Inferior parietal cortex (tissue), 1 donor: ENCODE data around the gene TMTC1.
"Not testable (repeated sequence)": the region's sequence is repeated elsewhere in the genome, so short reads cannot be mapped to it uniquely, and the experiment has no call there.

Experiments
- DNase-seq: peaks from one replicate; pipeline ENCODE4 v3.0.0-alpha.2; 2016; ENCODE audit errors: extremely low spot score

Gene TMTC1

DNA sequence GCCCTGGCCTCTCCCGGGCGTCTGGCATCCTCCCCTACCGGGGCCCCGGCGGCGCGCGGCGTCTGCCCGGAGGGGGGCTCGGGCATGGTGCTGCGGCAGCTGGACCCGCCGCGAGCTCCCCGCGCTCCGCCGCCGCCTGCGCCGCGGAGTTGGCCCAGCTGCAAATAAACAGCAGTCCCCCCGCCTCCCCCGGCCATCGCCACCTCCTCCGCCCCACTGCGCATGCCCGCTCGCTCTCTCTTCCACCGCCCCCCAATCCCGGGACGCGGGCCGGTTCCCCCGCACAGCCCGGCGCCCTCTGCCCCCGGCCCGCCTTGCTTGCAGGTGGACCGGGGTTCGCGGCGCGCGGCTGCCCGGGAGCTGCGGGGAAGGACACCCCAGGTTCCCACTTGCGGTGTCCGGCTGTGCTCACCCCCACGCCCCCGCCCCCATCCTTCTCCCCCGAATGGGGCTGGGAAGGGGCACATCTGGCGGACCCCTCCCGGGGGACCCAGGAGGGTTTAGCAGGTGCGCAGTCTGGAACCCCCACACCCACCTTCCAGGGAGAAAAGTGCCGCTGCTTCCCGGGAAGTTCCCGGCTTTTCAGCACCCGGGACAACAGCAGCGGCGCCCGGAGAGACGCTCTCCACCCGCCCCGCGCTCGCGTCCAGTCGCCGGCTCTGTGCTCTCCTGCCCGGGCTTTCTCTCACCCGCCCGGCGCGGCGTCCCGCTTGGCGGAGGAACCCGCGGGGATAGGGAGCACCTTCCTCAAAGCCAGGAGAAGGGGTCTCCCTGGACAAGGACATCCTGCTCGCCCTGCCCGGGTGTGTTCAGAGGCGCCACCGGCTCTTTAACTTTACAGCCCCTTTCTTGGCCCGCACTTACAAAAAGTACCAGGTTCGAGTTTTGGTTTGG is at the start of gene TMTC1:
TSS of gene TMTC1 (minus strand) at position 170 of the 894 bp plus-strand sequence. CDS start 191 bp downstream, outside the sequence.
- DNase-seq, result peak; percentile 34

DNA sequence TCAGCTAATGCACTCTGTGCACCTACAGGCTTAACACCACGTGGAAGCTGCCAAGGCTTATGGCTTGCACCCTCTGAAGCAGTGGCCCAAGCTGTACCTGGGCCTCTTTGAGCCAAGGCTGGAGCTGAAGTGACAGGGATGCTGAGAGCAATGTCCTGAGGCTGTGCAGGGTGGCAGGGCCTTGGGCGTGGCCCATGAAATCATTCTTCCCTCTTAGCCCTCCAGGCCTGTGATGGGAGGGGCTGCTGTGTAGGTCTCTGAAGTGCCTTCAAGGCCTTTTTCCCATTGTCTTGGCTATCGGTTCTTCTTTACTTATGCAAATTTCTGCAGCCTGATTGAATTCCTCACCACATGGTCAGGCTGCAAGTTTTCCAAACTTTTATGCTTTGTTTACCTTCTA is 47.4 kb upstream of the TMTC1 start:
- no peak for DNase-seq

DNA sequence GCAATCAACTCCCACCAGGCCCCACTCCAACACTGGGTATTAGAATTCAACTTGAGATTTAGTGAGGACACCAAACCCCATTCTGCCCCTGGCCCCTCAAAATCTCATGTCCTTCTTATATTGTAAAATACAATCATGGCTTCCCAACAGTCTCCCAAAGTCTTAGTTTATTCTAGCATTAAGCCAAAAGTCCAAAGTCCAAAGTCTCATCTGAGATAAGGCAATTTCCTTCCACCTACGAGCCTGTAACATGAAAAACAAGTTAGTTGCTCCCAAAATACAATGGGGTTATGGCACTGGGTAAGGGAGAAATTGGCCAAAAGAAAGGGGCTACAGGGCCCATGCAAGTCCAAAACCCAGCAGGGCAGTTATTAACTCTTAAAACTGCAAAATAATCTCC is 46.6 kb upstream of the TMTC1 start:
- DNase-seq, result no peak

DNA sequence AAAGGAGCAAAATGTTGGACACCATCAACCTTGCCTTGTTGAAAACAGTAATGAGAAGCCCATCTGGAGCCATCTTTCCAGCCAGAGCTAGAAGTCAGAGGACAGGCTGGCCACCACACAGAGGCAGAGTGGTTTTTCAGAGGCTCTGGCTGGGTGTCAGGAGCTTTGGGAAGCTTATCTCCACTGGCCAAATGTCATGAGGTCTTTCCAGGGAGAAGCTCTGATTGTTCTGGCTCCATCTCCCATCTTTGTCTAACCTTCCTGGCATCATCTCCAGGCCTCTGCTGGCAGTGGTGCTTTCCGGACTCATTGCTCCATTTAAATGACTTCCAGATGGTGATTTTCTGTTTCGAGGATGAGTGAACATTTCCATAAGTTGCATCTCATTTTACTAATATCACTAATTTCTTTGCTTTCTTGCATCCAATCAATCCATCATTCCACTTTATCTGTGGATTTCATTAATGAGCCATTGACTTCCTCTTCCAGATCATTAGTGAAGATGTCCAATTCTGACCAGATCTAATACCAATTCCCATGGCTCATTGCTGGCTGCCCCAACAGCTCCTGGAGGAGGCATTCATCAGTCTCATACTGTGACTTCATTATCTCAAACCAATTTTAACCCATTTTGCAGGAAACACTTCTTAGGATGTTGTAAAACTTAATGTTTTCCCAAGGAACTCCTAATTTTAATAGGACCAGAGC is 35.3 kb upstream of the TMTC1 start:
- no peak for DNase-seq

DNA sequence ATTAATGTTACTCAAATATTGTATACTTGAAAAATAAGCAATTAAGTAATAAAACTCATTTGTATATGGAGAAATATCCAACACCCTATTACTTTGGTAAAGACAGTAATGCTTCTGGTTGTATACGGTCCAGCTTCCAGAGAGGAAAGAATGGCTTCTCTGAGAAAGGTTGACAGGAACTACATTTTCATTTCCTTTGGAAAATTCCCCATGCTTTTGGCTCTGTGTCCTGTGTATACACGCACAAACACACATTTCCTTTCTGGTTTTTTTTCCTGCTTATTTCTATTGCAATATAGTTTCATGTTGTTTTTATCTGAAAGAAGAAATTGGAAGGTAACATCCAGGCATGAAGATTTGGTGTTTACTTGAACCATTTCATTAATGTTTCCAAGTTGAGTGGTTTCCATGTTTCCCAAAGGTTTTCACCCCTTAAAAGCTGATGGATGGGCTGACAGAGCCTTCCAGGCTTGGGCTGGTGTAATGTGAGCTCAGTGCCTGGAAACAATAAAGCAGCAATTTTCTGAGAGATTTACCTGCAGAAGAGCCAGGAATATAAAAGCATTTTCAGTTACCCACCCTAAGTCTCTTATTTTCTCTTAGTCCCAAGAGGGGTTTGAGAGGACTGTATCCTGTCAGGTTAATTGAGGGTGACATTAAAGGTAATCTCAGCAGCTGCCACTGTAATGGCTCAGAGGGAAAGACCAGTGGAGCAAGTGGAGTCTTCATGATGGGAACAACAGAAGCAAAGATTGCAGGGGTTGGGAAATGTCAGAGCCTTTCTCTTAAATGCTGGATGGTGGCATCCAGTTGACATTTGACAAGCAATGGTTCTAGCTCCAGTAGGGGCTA is 33.4 kb upstream of the TMTC1 start:
- DNase-seq, result no peak

DNA sequence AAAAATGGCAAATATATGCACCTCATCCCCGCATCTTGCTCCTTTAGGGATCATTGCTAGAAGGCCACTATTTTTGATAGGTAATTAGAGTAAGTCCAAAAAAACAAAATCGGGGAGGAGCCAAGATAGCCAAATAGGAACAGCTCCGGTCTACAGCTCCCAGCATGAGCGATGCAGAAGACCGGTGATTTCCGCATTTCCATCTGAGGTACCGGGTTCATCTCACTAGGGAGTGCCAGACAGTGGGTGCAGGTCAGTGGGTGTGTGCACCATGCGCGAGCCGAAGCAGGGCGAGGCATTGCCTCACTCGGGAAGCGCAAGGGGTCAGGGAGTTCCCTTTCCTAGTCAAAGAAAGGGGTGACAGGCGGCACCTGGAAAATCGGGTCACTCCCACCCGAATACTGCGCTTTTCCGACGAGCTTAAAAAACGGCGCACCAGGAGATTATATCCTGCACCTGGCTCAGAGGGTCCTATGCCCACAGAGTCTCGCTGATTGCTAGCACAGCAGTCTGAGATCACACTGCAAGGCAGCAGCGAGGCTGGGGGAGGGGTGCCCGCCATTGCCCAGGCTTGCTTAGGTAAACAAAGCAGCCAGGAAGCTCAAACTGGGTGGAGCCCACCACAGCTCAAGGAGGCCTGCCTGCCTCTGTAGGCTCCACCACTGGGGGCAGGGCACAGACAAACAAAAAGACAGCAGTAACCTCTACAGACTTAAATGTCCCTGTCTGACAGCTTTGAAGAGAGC is 26.0 kb upstream of the TMTC1 start:
- not testable (repeated sequence) for DNase-seq

DNA sequence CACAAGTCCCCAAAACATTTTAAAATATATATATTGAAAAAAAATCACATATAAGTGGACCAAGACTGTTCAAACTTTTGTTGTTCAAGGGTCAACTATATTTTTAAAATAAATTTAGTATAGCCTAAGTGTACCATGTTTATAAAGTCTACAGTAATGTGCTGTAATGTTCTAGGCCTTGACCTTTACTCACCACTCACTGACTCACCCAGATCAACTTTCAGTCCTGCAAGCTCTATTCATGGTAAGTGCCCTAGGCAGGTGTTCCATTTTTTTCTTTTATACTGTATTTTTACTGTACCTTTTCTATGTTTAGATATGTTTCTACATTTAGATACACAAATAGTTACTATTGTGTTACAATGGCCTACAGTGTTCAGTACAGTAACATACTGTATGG is 23.4 kb upstream of the TMTC1 start:
- no peak for DNase-seq

DNA sequence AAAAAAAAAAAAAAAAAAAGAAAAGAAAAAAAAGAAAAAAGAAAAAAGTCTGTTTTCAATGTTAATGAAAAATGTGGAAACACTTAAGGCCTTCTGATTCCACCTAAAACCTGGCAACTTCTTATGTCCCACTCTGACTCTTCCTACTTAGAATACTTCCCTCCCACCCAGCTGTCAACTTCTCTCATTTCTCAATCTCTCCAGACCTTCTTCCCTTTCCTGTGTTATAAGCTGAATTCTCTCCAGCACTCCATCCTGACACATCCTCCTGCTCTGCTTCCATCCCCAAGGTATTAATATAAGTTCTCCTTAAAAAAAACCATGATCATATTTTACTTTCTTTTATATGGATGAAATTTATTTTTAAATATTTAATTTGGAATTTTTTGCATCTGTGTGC is 20.3 kb upstream of the TMTC1 start:
- DNase-seq, result no peak

DNA sequence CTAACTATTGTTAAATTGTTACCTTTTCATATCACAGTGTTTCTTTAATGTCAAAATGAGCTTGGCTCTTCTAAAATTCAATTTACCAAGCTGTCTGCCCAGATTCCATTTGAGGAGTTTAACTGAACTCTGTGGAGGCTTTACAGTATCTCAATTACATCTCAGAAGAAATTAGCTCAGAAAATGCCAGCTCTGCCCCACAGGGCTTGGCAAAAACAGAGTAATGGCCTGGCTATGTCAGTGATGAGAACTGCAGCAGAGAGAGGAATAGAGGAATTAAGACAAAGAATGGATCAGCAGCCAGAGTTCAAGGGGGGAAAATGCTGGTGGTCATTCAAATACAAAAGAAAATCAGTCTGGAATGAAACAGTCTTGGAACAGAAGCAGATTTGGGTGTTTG is 15.8 kb upstream of the TMTC1 start:
- no peak for DNase-seq

DNA sequence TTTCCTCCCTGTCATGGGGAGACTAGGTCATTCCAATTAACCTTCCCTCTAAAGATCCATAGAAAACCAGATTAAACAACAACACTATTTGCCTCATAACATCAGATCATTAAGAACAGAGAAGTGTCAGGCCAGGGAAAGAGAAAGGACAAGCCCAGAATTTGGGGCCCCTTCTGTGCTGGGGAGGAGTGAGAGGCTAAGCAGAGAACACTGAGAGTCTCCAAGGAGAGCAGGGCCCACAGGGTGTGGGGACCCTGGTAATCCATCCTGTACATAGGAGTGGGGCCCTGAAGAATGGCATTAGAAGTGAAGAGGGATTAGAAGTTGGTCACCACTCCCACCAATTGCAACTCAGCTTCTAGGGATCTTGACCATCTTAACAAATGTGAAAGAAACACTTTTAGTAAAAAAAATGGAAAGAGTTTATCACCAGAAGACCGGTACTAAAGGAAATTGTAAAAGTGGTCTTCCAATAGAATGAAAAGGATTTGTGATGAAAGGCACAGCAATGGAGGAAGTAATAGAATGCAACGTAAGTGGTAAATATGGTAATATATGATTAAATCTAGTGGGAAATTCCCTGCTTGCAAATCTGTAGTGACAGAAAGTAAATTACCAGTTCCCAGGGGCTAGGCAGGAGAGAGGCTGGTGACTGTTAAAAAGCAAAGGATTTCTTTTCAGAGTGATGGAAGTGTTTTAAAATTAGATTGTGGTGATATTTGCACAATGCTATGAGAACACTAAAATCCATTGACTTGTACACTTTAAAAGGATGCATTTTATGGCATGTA is 14.0 kb upstream of the TMTC1 start:
- DNase-seq, result no peak

DNA sequence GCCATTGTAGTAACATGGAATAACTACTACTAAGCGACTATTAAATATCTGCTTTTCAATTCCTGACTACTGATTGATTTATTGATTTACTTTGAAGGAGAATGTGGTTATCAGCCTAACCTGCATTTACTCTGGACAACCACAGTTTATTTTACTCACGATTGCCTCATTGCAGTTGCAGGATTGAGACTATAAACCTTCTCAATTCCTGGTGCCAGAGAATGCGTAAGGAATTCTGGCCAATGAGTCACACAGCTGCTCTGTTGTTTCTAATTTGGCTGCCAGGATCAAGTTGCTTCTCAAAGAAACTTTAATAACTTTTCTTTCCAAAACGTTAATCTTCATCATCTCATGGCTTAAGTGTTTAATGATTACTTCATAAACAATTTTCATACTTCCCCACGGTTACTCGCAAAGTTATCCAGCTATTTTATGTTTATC is 13.1 kb upstream of the TMTC1 start:
- DNase-seq, result no peak

DNA sequence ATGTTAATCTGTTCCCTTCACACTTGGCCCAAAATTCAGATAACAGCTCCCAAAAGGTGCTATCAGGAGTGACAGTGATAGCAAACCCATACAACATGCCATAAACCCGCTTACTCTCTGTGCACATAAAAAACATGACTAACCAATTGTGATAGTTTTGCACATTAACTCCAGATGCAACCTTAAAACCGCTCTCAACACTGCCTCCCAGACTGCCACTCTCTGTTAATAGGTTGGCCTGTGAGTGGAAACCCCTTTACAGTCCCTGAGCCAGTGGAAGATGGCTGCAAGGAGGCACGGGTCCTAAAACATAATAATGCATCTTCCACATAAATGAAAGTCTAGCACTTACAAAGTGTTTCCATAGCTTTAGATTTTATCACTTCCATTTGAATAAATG is 12.0 kb upstream of the TMTC1 start:
- no peak for DNase-seq

DNA sequence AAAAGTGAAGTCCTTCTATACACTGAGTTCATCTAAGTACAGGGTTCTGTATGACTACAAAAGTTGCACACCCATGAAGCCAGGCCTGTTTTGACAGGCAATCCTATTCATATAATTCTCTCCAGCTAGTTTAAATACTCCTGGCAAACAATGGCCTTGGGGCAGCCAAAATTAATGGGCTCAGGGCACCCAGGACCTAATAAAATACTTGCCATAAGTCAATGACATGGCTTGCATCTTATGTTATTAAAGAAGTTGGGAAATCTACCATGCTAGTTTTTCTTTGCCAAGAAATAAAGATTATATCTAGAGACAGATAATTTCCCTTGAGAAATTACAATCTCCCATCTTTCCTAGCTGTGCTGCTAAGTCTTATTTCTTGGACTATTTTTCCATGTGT is 11.1 kb upstream of the TMTC1 start:
- no peak for DNase-seq

DNA sequence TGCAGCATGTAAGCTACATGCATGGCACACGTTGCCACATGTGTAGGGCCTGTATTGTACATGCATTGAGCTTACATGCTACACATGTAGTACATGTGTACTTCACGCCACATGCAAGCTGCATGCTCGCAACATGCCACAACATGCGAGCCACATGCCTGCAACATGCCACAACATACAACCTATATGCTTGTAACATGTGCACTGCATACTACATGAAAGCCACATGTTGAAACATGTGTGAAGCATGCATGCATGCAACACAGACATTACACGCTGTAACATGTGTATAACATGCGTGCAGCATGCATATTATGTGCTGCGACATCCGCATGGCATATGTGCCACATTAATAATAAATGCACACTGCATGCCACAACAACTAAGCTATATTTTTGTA is 9.1 kb upstream of the TMTC1 start:
- DNase-seq, result no peak

DNA sequence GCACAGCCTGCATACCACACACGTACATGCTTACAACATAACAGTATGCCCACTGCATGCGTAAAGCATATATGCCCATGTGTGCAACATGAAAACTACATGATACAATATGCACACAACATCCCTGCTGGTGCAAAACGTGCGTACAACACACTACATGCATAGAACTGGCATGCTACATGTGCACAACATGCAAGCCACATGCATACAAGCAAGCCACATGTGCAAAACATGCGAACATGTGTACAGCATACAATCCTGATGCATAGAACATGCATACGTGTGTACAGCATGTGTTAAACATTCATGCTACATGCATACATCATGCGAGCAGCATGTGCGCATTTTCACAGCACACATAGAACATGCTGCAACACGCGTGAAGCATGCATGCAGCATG is 8.4 kb upstream of the TMTC1 start:
- DNase-seq, result no peak

DNA sequence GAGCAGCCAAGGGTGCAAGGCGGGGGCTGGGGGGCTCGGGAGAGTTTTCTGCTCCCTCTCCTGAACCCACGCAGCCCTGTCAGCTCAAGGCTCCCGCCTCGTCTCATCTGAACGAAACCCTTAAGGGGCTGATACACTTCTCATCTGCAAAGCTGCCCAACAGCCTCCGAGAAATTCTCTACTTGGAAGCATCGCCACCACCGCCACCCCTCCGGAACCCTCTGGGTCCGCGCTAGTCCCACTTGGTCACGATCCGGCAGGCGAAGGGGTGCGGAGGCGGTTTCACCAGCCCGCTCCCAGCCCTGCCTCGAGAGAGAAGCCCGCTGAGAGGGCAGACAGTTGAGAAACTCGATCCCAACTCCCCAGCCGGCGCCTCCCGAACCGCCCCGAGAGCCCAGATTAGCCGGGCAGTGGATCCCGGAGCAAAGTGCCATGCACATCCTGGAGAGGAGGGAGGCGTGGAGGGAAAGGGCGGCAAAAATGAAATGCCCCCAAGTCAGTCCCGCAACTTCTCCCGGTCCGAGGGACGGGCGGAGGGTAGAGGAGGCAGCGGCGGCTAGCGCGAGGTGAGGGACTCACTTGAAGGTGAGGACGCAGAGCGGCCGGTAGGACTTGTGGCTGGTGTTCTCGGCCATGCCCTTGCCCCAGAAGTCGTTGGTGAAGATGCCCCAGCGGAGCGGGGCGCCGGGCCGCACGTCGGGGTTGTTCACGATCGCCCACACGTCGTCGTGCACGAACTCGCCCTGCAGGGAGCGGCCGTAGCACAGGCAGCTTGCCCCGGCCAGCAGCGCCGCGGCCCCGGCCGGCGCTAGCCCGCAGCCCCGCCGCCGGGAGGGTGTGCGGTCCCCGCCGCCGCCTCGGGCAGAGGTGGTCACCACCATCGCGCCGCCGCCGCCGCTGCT is 620 bp downstream of the TMTC1 start:
- DNase-seq, result no peak

DNA sequence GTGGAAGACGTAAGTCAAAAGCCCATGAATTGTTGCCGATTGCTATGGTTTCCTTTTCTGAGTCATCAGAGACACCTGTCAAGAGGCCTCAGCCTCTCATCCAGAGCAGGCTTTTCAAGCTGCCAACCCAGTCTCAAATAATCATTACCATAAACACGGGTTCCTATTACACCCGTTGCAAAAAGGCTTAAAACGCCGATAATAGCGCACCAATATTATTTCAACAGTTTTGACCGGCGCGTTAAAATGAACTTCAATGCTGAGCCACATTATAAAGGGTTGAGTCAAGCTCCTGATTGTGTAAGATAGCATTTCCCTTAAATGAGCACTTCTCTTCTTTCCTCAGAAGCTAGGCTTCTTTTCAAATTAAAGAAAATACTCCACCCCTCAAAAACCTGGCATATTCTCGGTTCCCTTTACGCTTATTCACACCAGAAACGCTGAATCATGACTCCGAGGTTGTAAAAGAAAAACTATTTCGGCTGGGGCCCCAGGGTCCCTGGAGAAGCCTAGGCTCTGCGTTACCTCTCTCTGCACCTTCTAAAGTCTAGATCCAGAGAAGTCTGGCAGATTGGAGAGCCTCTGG is 1.4 kb downstream of the TMTC1 start:
- peak; percentile 59 for DNase-seq

DNA sequence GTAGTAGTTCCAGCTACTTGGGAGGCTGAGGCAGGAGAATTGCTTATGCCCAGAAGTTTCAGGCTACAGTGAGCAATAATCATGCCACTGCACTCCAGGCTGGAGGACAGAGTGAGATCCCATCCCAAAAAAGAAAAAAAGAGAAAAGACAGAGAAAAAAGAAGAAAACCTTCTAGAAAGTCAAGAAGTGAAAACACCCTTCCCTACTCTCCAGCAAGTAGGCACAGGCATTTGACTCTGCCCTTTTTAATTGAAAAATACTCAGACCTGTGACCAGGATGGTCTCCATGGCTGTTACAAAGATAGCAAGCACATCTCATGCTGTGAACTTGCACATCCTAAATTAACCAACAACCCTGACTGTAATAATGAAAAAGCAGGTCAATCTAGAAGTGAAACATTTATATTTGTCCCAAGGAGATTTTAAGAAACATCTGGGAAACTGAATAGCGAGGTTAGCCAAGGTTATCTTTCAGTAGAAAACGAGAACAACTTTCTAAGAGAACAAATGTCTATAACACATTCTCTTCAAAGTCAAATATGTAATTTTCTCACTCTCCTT is 2.0 kb downstream of the TMTC1 start:
- DNase-seq, result no peak

DNA sequence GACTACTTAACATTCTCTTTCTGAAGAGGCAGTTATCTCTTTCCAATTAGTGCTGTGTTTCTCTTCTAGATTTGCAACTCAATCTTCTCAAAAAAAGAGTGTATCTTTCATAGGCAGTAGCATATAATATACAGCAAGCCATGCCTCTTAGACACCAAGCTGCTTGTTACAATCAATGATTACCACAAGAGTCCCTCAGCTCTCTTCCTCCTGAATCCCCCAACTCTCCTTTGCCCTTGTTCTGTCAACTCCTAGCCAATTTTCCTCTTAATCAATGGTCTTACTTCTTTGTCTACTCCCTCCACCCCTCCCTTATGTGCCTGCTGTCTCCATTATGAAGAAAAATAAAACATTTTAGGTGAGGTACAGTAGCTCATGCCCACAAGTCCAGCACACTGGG is 2.6 kb downstream of the TMTC1 start:
- no peak for DNase-seq
